Kidney (tissue), 14 donors: ENCODE results near the gene PARP9. TPM values are rescaled to one million over a fixed set of nuclear protein-coding genes. Genes with fewer than 3 reads are reported as not detected.

Experiments used
- DNase-seq, 5 donors: peaks; one replicate each; pipeline ENCODE4 v3.0.0-alpha.2; 2013 to 2020
- FAIRE-seq: peaks from 2 replicates; lab custom pipeline; 2012; peaks lifted over from hg19 to GRCh38; lab: Jason Lieb, UNC
- H3K27ac ChIP-seq, 2 donors: one replicate each; pipeline ENCODE4 v1.7.0; 2013; ENCODE audit warnings: low read depth in 2 of 2, low read length in 2 of 2, inconsistent platforms in 1 of 2
- H3K27me3 ChIP-seq: one replicate; pipeline ENCODE4 v1.7.1; 2013; ENCODE audit warnings: low read length, inconsistent platforms; ENCODE audit not compliant: control insufficient read depth, insufficient read depth
- H3K36me3 ChIP-seq, 3 donors: one replicate each; pipeline versions ENCODE4 v1.7.0 to v1.7.1; 2013; ENCODE audit warnings: low read length in 3 of 3, control low read depth in 1 of 3, inconsistent platforms in 1 of 3; ENCODE audit not compliant: insufficient read depth in 3 of 3, control insufficient read depth in 2 of 3
- H3K4me1 ChIP-seq, 3 donors: one replicate each; pipeline versions ENCODE4 v1.7.0 to v1.7.1; 2013; ENCODE audit warnings: low read length in 3 of 3, inconsistent platforms in 1 of 3, low read depth in 1 of 3; ENCODE audit not compliant: control insufficient read depth in 2 of 3, insufficient read depth in 2 of 3
- H3K4me3 ChIP-seq, 3 donors: one replicate each; pipeline versions ENCODE4 v1.7.0 to v1.8.1; 2013; ENCODE audit warnings: low read length in 3 of 3, control low read depth in 1 of 3, inconsistent platforms in 1 of 3
- H3K9ac ChIP-seq, 3 donors: one replicate each; pipeline versions ENCODE4 v1.7.0 to v1.7.1; 2013; ENCODE audit warnings: low read length in 3 of 3, control low read depth in 1 of 3, inconsistent platforms in 1 of 3
- H3K9me3 ChIP-seq, 3 donors: one replicate each; pipeline versions ENCODE4 v1.7.0 to v1.7.1; 2013; ENCODE audit warnings: low read length in 3 of 3, control low read depth in 1 of 3, inconsistent platforms in 1 of 3; ENCODE audit not compliant: control insufficient read depth in 2 of 3, insufficient read depth in 1 of 3
- CTCF ChIP-seq: IDR thresholded peaks from 3 replicates; pipeline ENCODE4 v1.5.1; 2012; ENCODE audit warnings: mild to moderate bottlenecking, moderate library complexity, borderline replicate concordance; ENCODE audit not compliant: insufficient read depth; ENCODE audit errors: extremely low read depth
- intact Hi-C: fragments of 100-400 bp; cut with DNase I; formaldehyde crosslinking; loops from one replicate; pipeline ENCODE4 v1.11.1; 2022
- polyA plus RNA-seq: library from polyadenylated mRNA; stranded (reverse); fragments of 350-450 nt; fragmentation: Illumina TruSeq; extraction: RNeasy Lipid Tissue Mini Kit (QIAGEN cat#74804); gene quantifications from one replicate; pipeline ENCODE4 v1.2.3, GENCODE V29; 2014; ENCODE audit warnings: low read depth, low replicate concordance; ENCODE audit not compliant: insufficient read depth
- total RNA-seq: library from RNA; stranded (reverse); fragmentation: NEBNext Ultra II Directional; extraction: Animal tissue kit (Norgen Biotek cat#: 25700); gene quantifications from one replicate; pipeline ENCODE4 v1.2.1, GENCODE V29; 2021
- donor health status: control.
- donor health status: control.
- donor health status: control.
- donor health status: control.
- donor health status: control.
- donor health status: DM: yes; HTN: yes; CAD: no.
- donor health status: Normal renal cell carcinoma (clear cell type).

The PARP9 gene
- total and polyA plus RNA-seq, 2 donors from 2014 or later = 27.8 to 54.0 TPM

- H3K9me3 ChIP-seq = peaks cover 0 to 11% (median 2%) of the 10 kb centered on the region in 3 donors
- peak within 1 kb of the TSS in 1 of 3 donors; percentile 41 for H3K9ac ChIP-seq
- H3K27me3 ChIP-seq = no peaks in the 10 kb centered on the region
- no peak within 1 kb of the TSS for H3K27ac ChIP-seq
- FAIRE-seq = no peak
- peak in 4 of 5 donors; percentile 11 to 72 (median 38) for DNase-seq
- H3K36me3 ChIP-seq = no peaks in the 10 kb centered on the region
- intact Hi-C loops = no loop called here
- H3K4me1 ChIP-seq = no peaks in the 10 kb centered on the region
- no peak for TF ChIP-seq CTCF
- H3K4me3 ChIP-seq = peak within 1 kb of the TSS in 2 of 3 donors; percentile 37 to 53
These were observed 13.4 kb upstream of the PARP9 start, which contains the start of gene PARP15 for GRCh38 chr3:122577409-122578031. Gene PARP15 (plus strand): TSS chr3:122577650. CDS start chr3:122577668, 18 bp downstream.

- Histone ChIP-seq H3K27ac (no peak overlapping the region), H3K4me1 (no peaks in the 10 kb centered on the region), H3K27me3 (no peaks in the 10 kb centered on the region), H3K9me3 (no peaks in the 10 kb centered on the region), H3K9ac (no peak overlapping the region), H3K36me3 (peaks cover 0 to 3% (median 0%) of the 10 kb centered on the region in 3 donors), H3K4me3 (no peak overlapping the region)
- intact Hi-C loops = no loop called here
- DNase-seq (no peak), FAIRE-seq (no peak)
- no peak for TF ChIP-seq CTCF
These were observed 12.3 kb upstream of the PARP9 start for GRCh38 chr3:122576174-122576940.

GRCh38 chr3:122572940-122573412 is 8.9 kb upstream of the PARP9 start:
- no peak overlapping the region for H3K27ac ChIP-seq
- intact Hi-C loops = no loop called here
- DNase-seq (no peak), FAIRE-seq (no peak)
- no peaks in the 10 kb centered on the region for H3K4me1 ChIP-seq
- TF ChIP-seq CTCF = no peak
- no peak overlapping the region for H3K9ac ChIP-seq
- no peaks in the 10 kb centered on the region for H3K9me3 ChIP-seq
- no peak overlapping the region for H3K4me3 ChIP-seq
- peaks cover 0 to 12% (median 0%) of the 10 kb centered on the region in 3 donors for H3K36me3 ChIP-seq
- H3K27me3 ChIP-seq = no peaks in the 10 kb centered on the region
